Aorta (tissue), 5 donors: ENCODE measurements around the gene LPP. TPM values are rescaled to one million over a fixed set of nuclear protein-coding genes. Genes with fewer than 3 reads are reported as not detected.

Source experiments
- ATAC-seq: fragments of 200-7000 bp; cut with Tn5 transposase; one replicate; pipeline ENCODE4 v1.9.1; 2022; ENCODE audit warnings: moderate library complexity; ENCODE audit not compliant: low FRiP score
- DNase-seq, 2 donors: peaks; one replicate each; pipeline ENCODE4 v3.0.0-alpha.2; 2020
- H3K27ac ChIP-seq, 2 donors: one replicate each; pipeline ENCODE4 v1.5.1; 2013; ENCODE audit warnings: low read length in 2 of 2, mild to moderate bottlenecking in 2 of 2, moderate library complexity in 2 of 2, control low read depth in 1 of 2, inconsistent platforms in 1 of 2, low read depth in 1 of 2
- H3K27me3 ChIP-seq, 2 donors: one replicate each; pipeline ENCODE4 v1.6.1; 2013; ENCODE audit warnings: control low read depth in 1 of 2, low read length in 1 of 2, mild to moderate bottlenecking in 1 of 2, moderate library complexity in 1 of 2; ENCODE audit not compliant: insufficient read depth in 2 of 2, control insufficient read depth in 1 of 2
- H3K36me3 ChIP-seq, 2 donors: one replicate each; pipeline ENCODE4 v1.6.1; 2013; ENCODE audit warnings: control low read depth in 1 of 2, low read length in 1 of 2, mild to moderate bottlenecking in 1 of 2; ENCODE audit not compliant: insufficient read depth in 2 of 2, control insufficient read depth in 1 of 2
- H3K4me1 ChIP-seq, 2 donors: one replicate each; pipeline ENCODE4 v1.6.1; 2013; ENCODE audit warnings: low read length in 2 of 2, control low read depth in 1 of 2, mild to moderate bottlenecking in 1 of 2, moderate library complexity in 1 of 2; ENCODE audit not compliant: insufficient read depth in 2 of 2, control insufficient read depth in 1 of 2
- H3K4me3 ChIP-seq, 2 donors: one replicate each; pipeline ENCODE4 v1.5.1; 2013; ENCODE audit warnings: low read length in 2 of 2, control low read depth in 1 of 2, mild to moderate bottlenecking in 1 of 2
- H3K9me3 ChIP-seq: one replicate; pipeline ENCODE4 v1.6.1; 2013; ENCODE audit warnings: mild to moderate bottlenecking, low read length; ENCODE audit not compliant: control insufficient read depth
- WGBS, 2 donors: extraction: QIAGEN DNeasy Blood & Tissue Kit; methylation state at CpG; one replicate each; pipeline ENCODE4 v1.1.7; 2013; 5-methylcytosine and 5-hydroxymethylcytosine counted together
- intact Hi-C, 2 donors: fragments of 100-400 bp; cut with DNase I; formaldehyde crosslinking; loops; one replicate each; pipeline versions ENCODE4 v1.14.2 to v1.15.0; 2022
- polyA plus RNA-seq, 2 donors: library from polyadenylated mRNA; stranded (reverse); fragments of 200-250 nt; gene quantifications; one replicate each; pipeline ENCODE4 v1.2.3, GENCODE V29; 2013
- total RNA-seq, 2 donors: library from RNA; stranded (reverse); fragmentation: NEBNext Ultra II Directional; extraction: Animal tissue kit (Norgen Biotek cat#: 25700); gene quantifications; one replicate each; pipeline ENCODE4 v1.2.1, GENCODE V29; 2021
- donor health status: healthy with polysubstance abuse.
- donor health status: Bipolar disorder and iron deficiency.
- donor health status: DM: no; HTN: no; CAD: no.
- donor health status: DM: no; HTN: no; CAD: no.
- donor health status: DM: yes; HTN: yes; CAD: no.

LPP gene
- total and polyA plus RNA-seq, 4 donors, result 37.7 to 2,536 (median 527) TPM

DNA sequence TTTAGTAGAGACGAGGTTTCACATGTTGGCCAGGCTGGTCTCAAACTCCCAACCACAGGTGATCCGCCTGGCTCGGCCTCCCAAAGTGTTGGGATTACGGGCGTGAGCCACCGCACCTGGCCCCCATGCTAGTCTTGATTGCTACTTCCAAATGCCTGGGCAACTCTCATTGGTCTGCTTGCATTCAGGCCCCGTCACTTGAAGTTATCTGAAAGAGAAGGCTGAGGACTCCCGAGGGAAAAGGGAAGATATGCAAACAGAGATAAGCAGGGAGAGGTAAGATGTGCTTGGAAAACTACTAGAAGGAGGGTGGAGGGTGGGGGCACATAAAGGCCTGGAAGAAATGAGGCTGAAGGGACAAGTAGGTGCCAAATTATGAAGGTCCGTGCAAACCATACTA lies 4.4 kb upstream of the LPP start:
- H3K4me3 ChIP-seq, result no peak overlapping the region
- ATAC-seq, result no peak
- no peak for DNase-seq
- no peaks in the 10 kb centered on the region for H3K27me3 ChIP-seq
- H3K27ac ChIP-seq, result no peak overlapping the region
- H3K4me1 ChIP-seq, result no peaks in the 10 kb centered on the region
- WGBS, 2 donors, result 88 to 90% methylated on average over 9 of the region's 9 CpGs
- no peaks in the 10 kb centered on the region for H3K36me3 ChIP-seq
- no peaks in the 10 kb centered on the region for H3K9me3 ChIP-seq
- intact Hi-C loops, result no loop called here

DNA sequence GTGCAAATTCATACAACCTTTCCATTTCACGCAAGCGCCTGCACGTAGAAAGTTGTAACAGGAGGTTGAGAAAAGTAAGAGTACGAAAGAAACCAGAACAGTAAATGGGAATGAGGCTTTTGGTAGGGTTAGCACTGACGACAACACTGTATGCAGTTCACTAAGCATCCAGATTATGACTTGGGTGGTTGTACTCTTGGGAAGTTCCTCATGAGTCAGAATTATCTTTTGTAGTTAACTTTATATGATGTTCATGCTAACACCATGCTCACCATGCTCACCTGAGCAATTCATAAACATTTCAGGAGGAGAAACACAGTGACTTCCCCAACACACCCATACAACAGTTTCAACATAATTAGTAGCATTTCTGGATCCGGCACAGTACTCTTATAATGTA lies 3.0 kb upstream of the LPP start:
- intact Hi-C loops, result loop anchor here (5.0 to 10.0 kb wide), 3 partner anchors 99 to 804 kb away; no protein-coding TSS in a partner anchor
- Histone ChIP-seq H3K36me3 (no peaks in the 10 kb centered on the region), H3K27ac (no peak overlapping the region), H3K4me3 (no peak overlapping the region), H3K9me3 (no peaks in the 10 kb centered on the region), H3K27me3 (no peaks in the 10 kb centered on the region), H3K4me1 (no peaks in the 10 kb centered on the region)
- WGBS, 2 donors, result 94% methylated on average over 6 of the region's 6 CpGs
- ATAC-seq (no peak), DNase-seq (no peak)

DNA sequence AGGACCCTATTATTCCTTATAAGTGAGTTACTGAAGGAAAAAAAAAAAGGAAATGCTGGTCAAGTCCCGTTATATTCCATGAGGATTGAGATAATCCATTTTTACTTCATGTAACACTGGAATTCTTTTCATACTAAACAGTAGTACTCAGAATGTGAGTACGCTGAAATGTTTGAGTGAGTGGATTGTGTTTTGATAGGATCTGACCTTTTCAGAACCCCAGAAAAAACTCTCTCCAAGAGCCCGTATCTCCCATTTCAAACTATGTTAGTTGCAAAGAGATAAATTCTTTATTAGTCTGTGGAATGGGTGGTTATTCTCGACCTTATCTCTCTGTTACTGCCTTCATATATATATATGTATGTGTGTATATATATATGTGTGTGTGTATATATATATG lies 2.5 kb upstream of the LPP start:
- no peaks in the 10 kb centered on the region for H3K9me3 ChIP-seq
- H3K4me1 ChIP-seq, result no peaks in the 10 kb centered on the region
- H3K27me3 ChIP-seq, result no peaks in the 10 kb centered on the region
- H3K4me3 ChIP-seq, result no peak overlapping the region
- DNase-seq, result no peak
- intact Hi-C loops, result loop anchor here (5.0 to 10.0 kb wide), 3 partner anchors 99 to 803 kb away; no protein-coding TSS in a partner anchor
- ATAC-seq, result no peak
- no peaks in the 10 kb centered on the region for H3K36me3 ChIP-seq
- WGBS, 2 donors, result 25 to 26% methylated on average over 4 of the region's 4 CpGs
- no peak overlapping the region for H3K27ac ChIP-seq

- Histone ChIP-seq H3K27ac (peak overlapping the region; percentile 92 to 98), H3K9me3 (no peaks in the 10 kb centered on the region), H3K4me3 (peak overlapping the region; percentile 29 to 77), H3K36me3 (no peaks in the 10 kb centered on the region), H3K4me1 (peaks cover 0 to 2% of the 10 kb centered on the region in 2 donors), H3K27me3 (no peaks in the 10 kb centered on the region)
- intact Hi-C loops, result loop anchor here (2.0 to 10.0 kb wide), 4 partner anchors 60 to 802 kb away; no protein-coding TSS in a partner anchor
- ATAC-seq, result peak; percentile 35
- DNase-seq, result peak; percentile 66 to 81
- WGBS, 2 donors, result 13 to 18% methylated on average over 25 of the region's 25 CpGs
These were observed 1.1 kb upstream of the LPP start for GRCh38 chr3:188152660-188153436.

DNA sequence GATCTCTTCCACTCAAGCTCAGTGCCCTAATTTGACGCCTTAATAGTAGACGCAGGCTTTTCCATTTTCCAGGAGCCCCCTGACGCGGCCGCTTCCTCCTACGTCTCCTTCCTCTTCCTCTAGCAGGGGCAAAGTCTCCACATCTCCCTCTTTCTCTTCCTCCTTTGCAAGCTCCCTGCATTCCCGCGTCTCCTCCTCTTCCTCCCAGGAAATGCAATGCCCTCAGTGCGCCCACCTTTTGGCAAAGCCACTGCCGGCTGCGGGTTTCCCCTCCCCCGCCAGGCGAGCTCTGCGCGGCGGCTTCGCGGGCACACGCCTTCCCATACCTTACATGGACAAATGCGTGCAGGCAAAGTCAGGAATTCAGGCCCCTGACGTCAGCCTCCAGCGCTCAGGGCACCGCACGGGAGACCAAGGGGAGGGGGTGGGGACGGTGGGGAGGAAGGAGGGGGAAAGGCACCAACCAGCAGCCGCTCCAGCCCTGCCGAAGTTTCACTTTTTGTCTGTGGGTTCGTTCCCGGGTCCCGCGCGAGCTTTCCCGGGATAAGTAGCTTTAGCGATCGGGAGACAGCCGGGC lies 432 bp upstream of the LPP start:
- H3K36me3 ChIP-seq, result no peaks in the 10 kb centered on the region
- intact Hi-C loops, result loop anchor here (2.0 to 10.0 kb wide), 4 partner anchors 59 to 801 kb away; no protein-coding TSS in a partner anchor
- peak; percentile 89 for ATAC-seq
- H3K27ac ChIP-seq, result peak overlapping the region; percentile 98 to 99
- H3K9me3 ChIP-seq, result no peaks in the 10 kb centered on the region
- DNase-seq, result peak; percentile 91 to 95
- 0 to 1% methylated on average over 35 to 36 of the region's 36 CpGs for WGBS, 2 donors
- H3K4me1 ChIP-seq, result peaks cover 2 to 3% of the 10 kb centered on the region in 2 donors
- H3K4me3 ChIP-seq, result peak overlapping the region; percentile 29 to 77
- no peaks in the 10 kb centered on the region for H3K27me3 ChIP-seq

GRCh38 chr3:188154809-188155574 lies 1.0 kb downstream of the LPP start:
- Histone ChIP-seq H3K36me3 (no peaks in the 10 kb centered on the region), H3K4me3 (peak overlapping the region; percentile 29 to 77), H3K9me3 (no peaks in the 10 kb centered on the region), H3K27ac (peak overlapping the region; percentile 98 to 99), H3K27me3 (no peaks in the 10 kb centered on the region), H3K4me1 (peaks cover 3 to 8% of the 10 kb centered on the region in 2 donors)
- 1 to 2% methylated on average over 8 of the region's 8 CpGs for WGBS, 2 donors
- DNase-seq, result no peak
- ATAC-seq, result no peak
- intact Hi-C loops, result loop anchor here (5.0 to 10.0 kb wide), 4 partner anchors 103 to 800 kb away; no protein-coding TSS in a partner anchor

GRCh38 chr3:188156056-188156455 lies 2.1 kb downstream of the LPP start:
- no peak for DNase-seq
- intact Hi-C loops, result loop anchor here (5.0 to 10.0 kb wide), 2 partner anchors 106 to 799 kb away; no protein-coding TSS in a partner anchor
- WGBS, 2 donors, result 14 to 16% methylated on average over 2 of the region's 2 CpGs
- Histone ChIP-seq H3K4me3 (peak overlapping the region; percentile 29 to 44), H3K4me1 (peaks cover 3 to 15% of the 10 kb centered on the region in 2 donors), H3K27ac (peak overlapping the region; percentile 38 to 58), H3K27me3 (no peaks in the 10 kb centered on the region), H3K9me3 (no peaks in the 10 kb centered on the region), H3K36me3 (no peaks in the 10 kb centered on the region)
- ATAC-seq, result no peak

DNA sequence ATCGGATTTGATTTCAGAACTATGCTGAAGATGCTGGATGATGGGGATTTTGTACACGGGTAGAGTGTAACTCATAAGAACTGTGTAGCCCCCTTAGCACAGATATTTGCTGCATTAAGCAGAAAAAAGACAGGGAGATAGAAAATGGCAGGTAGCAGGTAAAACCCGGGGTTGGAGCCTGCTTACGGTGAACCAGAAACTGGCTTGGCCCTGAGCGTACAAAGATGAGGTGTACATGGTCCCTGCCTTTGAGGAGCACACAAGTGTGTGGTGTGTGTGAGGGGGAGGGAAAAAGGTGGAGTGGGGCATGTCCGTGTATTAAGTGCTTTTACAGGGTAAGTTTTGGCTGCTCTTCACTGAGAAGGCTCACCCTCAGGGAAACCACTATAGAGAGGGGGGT lies 3.5 kb downstream of the LPP start:
- ATAC-seq, result no peak
- Histone ChIP-seq H3K27ac (peak overlapping the region; percentile 80 to 85), H3K9me3 (no peaks in the 10 kb centered on the region), H3K36me3 (no peaks in the 10 kb centered on the region), H3K4me1 (peaks cover 3 to 18% of the 10 kb centered on the region in 2 donors), H3K4me3 (peak overlapping the region in 1 of 2 donors; percentile 27), H3K27me3 (no peaks in the 10 kb centered on the region)
- no peak for DNase-seq
- intact Hi-C loops, result loop anchor here (5.0 to 10.0 kb wide), 2 partner anchors 105 to 797 kb away; no protein-coding TSS in a partner anchor
- WGBS, 2 donors, result 48 to 50% methylated on average over 6 of the region's 6 CpGs
